Cardiac fibroblast (primary cell): ENCODE measurements around the gene DYRK4.
"Not testable (repeated sequence)": the region's sequence is repeated elsewhere in the genome, so short reads cannot be mapped to it uniquely, and the experiment has no call there.

Source experiments
- DNase-seq, 2 donors: peaks; one replicate each; pipeline versions ENCODE4 v3.0.0 to v3.0.0-alpha.2; 2010; ENCODE audit warnings: low read depth in 2 of 2
- H3K4me3 ChIP-seq, 2 donors: replicated peaks in 1 of 2; 1 replicate in 1 of 2; 2 replicates in 1 of 2; pipeline ENCODE4 v1.5.1; 2011; ENCODE audit warnings: low read depth in 2 of 2, low read length in 2 of 2, mild to moderate bottlenecking in 2 of 2, moderate library complexity in 1 of 2
- CTCF ChIP-seq: IDR thresholded peaks from one replicate; pipeline ENCODE4 v1.5.1; 2011; ENCODE audit warnings: low read depth, mild to moderate bottlenecking, low read length, inconsistent platforms

The DYRK4 gene

DNA sequence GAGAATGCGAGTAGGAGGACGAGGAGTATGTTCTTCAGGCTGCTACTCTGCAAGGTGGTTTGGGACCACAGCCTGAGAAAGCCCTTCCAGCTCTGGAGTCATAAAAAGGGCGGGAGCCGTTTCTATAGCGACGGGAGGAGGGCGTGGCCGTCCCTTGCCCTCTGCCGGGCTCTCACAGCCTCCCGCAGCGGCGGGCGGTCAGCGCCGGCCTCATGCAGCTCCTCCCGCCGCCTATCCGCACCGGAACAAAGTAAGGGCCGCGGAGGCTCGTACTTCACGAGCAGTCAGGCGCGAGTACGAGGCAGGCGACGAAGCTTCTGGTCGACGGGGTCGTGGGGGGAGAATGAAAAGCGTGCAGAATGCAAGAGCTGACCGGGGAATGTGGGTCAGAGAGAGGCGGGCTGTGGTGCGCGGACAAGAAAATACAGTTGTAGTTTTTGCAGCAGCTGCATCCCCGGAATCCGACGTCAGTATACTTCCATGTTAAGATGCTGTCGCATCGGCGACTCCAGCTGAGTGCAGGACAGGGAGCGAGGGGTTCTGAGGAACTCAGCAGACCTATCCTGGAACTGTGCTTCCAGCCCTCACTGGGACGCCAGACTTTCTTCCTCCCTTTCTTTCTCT lies at the start of gene DYRK4:
TSS of gene DYRK4 (plus strand) at position 175 of the 624 bp plus-strand sequence. CDS start at position 213, 38 bp downstream.
- DNase-seq = peak; percentile 80 to 82
- TF ChIP-seq CTCF = no peak
- peak within 1 kb of the TSS; percentile 40 to 52 for H3K4me3 ChIP-seq

DNA sequence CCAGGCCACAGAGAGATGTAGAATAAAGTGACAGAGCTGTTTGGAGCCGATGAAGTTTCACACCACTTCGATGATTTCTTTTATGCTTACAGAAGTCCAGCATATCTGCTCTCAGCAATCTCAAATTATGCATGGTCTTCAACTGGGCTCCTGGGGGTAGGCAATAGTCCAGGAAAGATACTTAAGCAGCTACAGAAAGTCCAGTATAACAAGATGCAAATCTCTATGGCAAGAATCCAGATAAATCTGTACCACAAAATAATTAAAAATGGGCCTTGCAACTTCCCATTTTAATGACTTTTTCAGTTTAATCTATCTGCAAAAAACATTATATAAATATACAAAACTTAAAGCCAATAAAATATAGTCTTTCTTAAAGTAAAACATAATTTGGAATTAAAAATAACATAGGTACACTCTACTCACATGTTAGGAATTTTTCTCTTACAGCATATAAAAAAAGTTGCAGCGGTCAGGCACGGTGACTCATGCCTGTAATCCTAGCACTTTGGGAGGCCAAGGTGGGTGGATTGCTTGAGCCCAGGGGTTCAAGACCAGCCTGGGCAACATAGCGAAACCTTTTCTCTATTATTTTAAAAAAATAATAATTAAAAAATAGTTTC lies 43.8 kb upstream of the DYRK4 start:
- no peak overlapping the region for H3K4me3 ChIP-seq
- peak; percentile 54 to 74 for DNase-seq
- no peak for TF ChIP-seq CTCF

DNA sequence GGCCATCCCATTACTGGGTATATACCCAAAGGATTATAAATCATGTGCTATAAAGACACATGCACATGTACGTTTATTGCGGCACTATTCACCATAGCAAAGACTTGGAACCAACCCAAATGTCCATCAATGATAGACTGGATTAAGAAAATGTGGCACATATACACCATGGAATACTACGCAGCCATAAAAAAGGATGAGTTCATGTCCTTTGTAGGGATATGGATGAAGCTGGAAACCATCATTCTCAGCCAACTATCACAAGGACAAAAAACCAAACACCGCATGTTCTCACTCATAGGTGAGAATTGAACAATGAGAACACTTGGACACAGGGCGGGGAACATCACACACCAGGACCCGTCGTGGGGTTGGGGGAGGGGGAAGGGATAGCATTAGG lies 38.6 kb upstream of the DYRK4 start:
- DNase-seq, H3K4me3 ChIP-seq: not testable (repeated sequence)

DNA sequence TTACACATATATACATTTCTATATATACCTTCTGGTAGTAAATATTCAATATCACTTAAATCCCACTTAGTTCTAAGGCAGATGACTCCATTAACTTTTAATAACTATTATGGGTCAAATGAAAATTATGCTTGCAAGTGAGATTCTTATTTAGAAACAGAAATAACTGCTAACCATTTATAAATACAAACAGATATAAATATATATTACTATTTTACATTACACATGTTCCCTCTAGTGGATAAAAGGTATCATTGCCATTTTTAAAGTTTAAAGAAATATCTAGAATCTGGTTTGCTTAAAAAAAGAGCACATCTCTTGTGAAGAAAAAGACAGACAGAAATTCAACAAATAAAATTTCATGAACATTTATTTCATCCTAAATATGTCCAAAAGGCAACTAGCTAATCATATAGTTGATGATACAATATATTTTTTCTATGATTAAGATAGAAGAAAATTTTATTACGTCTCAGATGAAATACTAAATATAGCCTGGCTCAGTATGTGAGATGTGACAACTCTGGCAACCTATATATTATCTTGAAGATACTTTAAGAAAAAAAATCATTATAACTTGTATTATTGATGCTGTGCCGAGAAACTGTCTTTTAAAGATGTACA lies 35.0 kb upstream of the DYRK4 start:
- H3K4me3 ChIP-seq = no peak overlapping the region
- DNase-seq = peak; percentile 17 to 45
- TF ChIP-seq CTCF = peak; percentile 36

GRCh38 chr12:4530160-4530559 lies 31.8 kb upstream of the DYRK4 start:
- no peak for DNase-seq
- no peak overlapping the region for H3K4me3 ChIP-seq

GRCh38 chr12:4530982-4531586 lies 30.9 kb upstream of the DYRK4 start:
- H3K4me3 ChIP-seq = no peak overlapping the region
- no peak for DNase-seq
- no peak for TF ChIP-seq CTCF

More at GRCh38 chr12:4530160-4530559, 31.8 kb upstream of the DYRK4 start:
- TF ChIP-seq CTCF = no peak

DNA sequence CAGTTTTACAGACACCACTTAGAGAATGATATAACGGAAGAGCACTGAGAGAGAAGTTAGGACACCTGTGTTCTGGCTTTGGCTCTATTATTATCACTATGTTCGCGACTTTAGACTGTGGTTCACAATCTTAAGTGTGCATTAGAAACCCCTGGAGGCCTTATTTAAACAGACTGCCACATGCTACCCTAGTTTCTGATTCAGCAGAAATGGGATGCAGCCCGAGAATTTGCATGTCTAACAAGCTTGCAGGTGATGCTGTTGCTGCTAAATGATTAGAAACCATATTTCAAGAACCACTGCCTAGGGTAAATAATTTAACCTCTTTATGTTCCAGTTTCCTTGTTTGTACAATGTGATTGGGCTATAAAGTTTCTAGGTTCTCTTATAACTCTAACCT lies 26.9 kb upstream of the DYRK4 start:
- TF ChIP-seq CTCF = no peak
- no peak for DNase-seq
- H3K4me3 ChIP-seq = no peak overlapping the region
